ENCODE measurements around the gene SORCS3.

GRCh38 chr10:104796823-104797222 lies 155.7 kb downstream of the SORCS3 start:
- TF ChIP-seq CTCF (IDR thresholded peaks at IDR 0.05; ENCODE audit: low read depth, low read length, poor library complexity, severe bottlenecking) = no peak
- TF ChIP-seq EZH2phosphoT487 (IDR thresholded peaks at IDR 0.05; ENCODE audit: borderline replicate concordance, low read length) = no peak
